ENCODE results near the gene ZNF337. TPM values are rescaled to one million over a fixed set of nuclear protein-coding genes. Genes with fewer than 3 reads are reported as not detected.

Gene ZNF337
- polyA plus RNA-seq, 3 donors: 2.1 to 12.0 (median 3.0) TPM

DNA sequence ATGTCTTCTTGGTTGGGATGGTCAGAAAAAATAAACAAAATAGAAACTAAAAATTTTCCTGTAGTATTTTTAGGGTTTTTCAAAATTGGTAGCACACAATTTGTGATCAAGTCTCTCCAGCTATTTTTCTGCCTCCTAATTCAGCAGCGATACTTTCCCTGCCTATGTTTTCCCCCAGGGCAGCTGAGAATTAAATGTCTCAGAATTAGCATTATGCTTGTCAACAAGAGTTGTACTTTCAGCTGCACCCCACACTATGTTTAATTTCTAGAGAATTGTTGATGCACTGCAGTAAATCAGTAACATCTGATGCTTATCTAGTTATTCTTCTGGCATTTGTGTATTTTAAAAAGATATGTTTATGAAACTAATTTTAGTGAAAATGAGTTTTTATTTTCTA lies 34.2 kb upstream of the ZNF337 start:
- Histone ChIP-seq H3K4me1 (ENCODE audit: control insufficient read depth in 1 of 2, insufficient read depth in 2 of 2, low read length in 2 of 2) (no peaks in the 10 kb centered on the region), H3K4me2 (replicated peaks; ENCODE audit: extremely low read depth, low read length, poor library complexity, severe bottlenecking) (no peak overlapping the region), H2AFZ (ENCODE audit: insufficient read depth, low read depth, low read length, poor library complexity, severe bottlenecking) (no peak overlapping the region), H3K27ac (ENCODE audit: low read depth in 1 of 2, low read length in 2 of 2) (no peak overlapping the region), H3K9ac (ENCODE audit: insufficient read depth, low read length, poor library complexity, severe bottlenecking) (no peak overlapping the region), H3K27me3 (ENCODE audit: control insufficient read depth in 2 of 2, insufficient read depth in 2 of 2, low read length in 2 of 2) (no peaks in the 10 kb centered on the region), H3K9me3 (replicated peaks in 1 of 2; ENCODE audit: control insufficient read depth in 1 of 2, insufficient read depth in 1 of 2, low read length in 2 of 2) (peaks cover 8 to 11% of the 10 kb centered on the region in 2 donors), H3K36me3 (replicated peaks in 1 of 2; ENCODE audit: control insufficient read depth in 1 of 2, insufficient read depth in 2 of 2, low read length in 2 of 2) (no peaks in the 10 kb centered on the region), H3K4me3 (replicated peaks in 1 of 3; ENCODE audit: low read depth in 2 of 3, low read length in 3 of 3) (no peak overlapping the region), H3K79me2 (ENCODE audit: insufficient read depth, low read length) (no peaks in the 10 kb centered on the region), H4K20me1 (ENCODE audit: insufficient read depth, low read length) (no peaks in the 10 kb centered on the region)
- Mint-ChIP-seq H3K27ac (no peak overlapping the region), H3K36me3 (no peaks in the 10 kb centered on the region), H3K4me1 (no peaks in the 10 kb centered on the region), H3K27me3 (ENCODE audit: low read depth in 3 of 3) (no peaks in the 10 kb centered on the region), H3K9me3 (peaks cover 9 to 20% (median 16%) of the 10 kb centered on the region in 7 donors), H3K4me3 (no peak overlapping the region)
- intact Hi-C loops (cut with micrococcal nuclease): no loop called here
- TF ChIP-seq, protein P1, sequence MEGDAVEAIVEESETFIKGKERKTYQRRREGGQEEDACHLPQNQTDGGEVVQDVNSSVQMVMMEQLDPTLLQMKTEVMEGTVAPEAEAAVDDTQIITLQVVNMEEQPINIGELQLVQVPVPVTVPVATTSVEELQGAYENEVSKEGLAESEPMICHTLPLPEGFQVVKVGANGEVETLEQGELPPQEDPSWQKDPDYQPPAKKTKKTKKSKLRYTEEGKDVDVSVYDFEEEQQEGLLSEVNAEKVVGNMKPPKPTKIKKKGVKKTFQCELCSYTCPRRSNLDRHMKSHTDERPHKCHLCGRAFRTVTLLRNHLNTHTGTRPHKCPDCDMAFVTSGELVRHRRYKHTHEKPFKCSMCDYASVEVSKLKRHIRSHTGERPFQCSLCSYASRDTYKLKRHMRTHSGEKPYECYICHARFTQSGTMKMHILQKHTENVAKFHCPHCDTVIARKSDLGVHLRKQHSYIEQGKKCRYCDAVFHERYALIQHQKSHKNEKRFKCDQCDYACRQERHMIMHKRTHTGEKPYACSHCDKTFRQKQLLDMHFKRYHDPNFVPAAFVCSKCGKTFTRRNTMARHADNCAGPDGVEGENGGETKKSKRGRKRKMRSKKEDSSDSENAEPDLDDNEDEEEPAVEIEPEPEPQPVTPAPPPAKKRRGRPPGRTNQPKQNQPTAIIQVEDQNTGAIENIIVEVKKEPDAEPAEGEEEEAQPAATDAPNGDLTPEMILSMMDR (IDR thresholded peaks at IDR 0.05): no peak
- DNase-seq: no peak
- WGBS (ENCODE audit: insufficient coverage): no CpG with 5 or more reads among the region's 1 CpG

DNA sequence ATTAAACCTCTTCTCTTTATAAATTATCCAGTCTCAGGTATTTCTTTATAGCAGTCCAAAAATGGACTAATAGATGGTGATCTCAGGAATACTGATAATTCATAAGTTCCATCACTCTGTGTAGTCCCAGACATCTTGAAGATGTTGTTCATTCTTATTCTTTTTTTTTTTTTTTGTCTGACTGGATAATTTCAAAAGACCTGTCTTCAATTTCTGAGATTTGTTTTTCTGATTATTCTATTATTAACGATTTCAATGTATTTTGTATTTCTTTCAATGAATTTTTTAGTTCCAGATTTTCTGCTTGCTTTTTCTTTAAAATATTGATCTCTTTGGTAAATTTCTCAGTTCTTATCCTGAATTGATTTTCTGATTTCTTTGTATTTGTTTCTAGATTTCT lies 29.7 kb upstream of the ZNF337 start:
- WGBS (ENCODE audit: insufficient coverage): no CpG with 5 or more reads among the region's 1 CpG

More for the DNA sequence above, 29.7 kb upstream of the ZNF337 start:
- no peak for DNase-seq
- Histone ChIP-seq H3K27me3 (ENCODE audit: control insufficient read depth in 2 of 2, insufficient read depth in 2 of 2, low read length in 2 of 2) (no peaks in the 10 kb centered on the region), H3K9ac (ENCODE audit: insufficient read depth, low read length, poor library complexity, severe bottlenecking) (no peak overlapping the region), H3K79me2 (ENCODE audit: insufficient read depth, low read length) (no peaks in the 10 kb centered on the region), H3K27ac (ENCODE audit: low read depth in 1 of 2, low read length in 2 of 2) (no peak overlapping the region), H3K9me3 (replicated peaks in 1 of 2; ENCODE audit: control insufficient read depth in 1 of 2, insufficient read depth in 1 of 2, low read length in 2 of 2) (peaks cover 8 to 30% of the 10 kb centered on the region in 2 donors), H4K20me1 (ENCODE audit: insufficient read depth, low read length) (no peaks in the 10 kb centered on the region), H3K4me3 (replicated peaks in 1 of 3; ENCODE audit: low read depth in 2 of 3, low read length in 3 of 3) (no peak overlapping the region), H2AFZ (ENCODE audit: insufficient read depth, low read depth, low read length, poor library complexity, severe bottlenecking) (no peak overlapping the region), H3K4me2 (replicated peaks; ENCODE audit: extremely low read depth, low read length, poor library complexity, severe bottlenecking) (no peak overlapping the region), H3K36me3 (replicated peaks in 1 of 2; ENCODE audit: control insufficient read depth in 1 of 2, insufficient read depth in 2 of 2, low read length in 2 of 2) (no peaks in the 10 kb centered on the region), H3K4me1 (ENCODE audit: control insufficient read depth in 1 of 2, insufficient read depth in 2 of 2, low read length in 2 of 2) (no peaks in the 10 kb centered on the region)
- peaks cover 18 to 43% (median 30%) of the 10 kb centered on the region in 7 donors for H3K9me3 Mint-ChIP-seq
- no peak overlapping the region for H3K27ac Mint-ChIP-seq
- H3K36me3 Mint-ChIP-seq: no peaks in the 10 kb centered on the region
- intact Hi-C loops (cut with micrococcal nuclease): no loop called here
- no peaks in the 10 kb centered on the region for H3K27me3 Mint-ChIP-seq (ENCODE audit: low read depth in 3 of 3)
- H3K4me3 Mint-ChIP-seq: no peak overlapping the region
- TF ChIP-seq, protein P1 (IDR thresholded peaks at IDR 0.05): no peak
- H3K4me1 Mint-ChIP-seq: no peaks in the 10 kb centered on the region

Data from CD14-positive monocyte (primary cell).